Liver (tissue), 9 donors: ENCODE data around the gene BARHL1. TPM values are rescaled to one million over a fixed set of nuclear protein-coding genes. Genes with fewer than 3 reads are reported as not detected.

Source experiments
- DNase-seq: peaks from one replicate; pipeline ENCODE4 v3.0.0-alpha.2; 2017; ENCODE audit warnings: low spot score
- H3K27ac ChIP-seq, 2 donors: one replicate each; pipeline ENCODE4 v1.7.0; 2013; ENCODE audit warnings: inconsistent platforms in 2 of 2, low read length in 2 of 2, control low read depth in 1 of 2, low read depth in 1 of 2, mild to moderate bottlenecking in 1 of 2
- H3K27me3 ChIP-seq, 4 donors: one replicate each; pipeline versions ENCODE4 v1.6.1 to v1.7.0; 2013; ENCODE audit warnings: low read length in 3 of 4, inconsistent platforms in 1 of 4, mild to moderate bottlenecking in 1 of 4, moderate library complexity in 1 of 4; ENCODE audit not compliant: control insufficient read depth in 4 of 4, insufficient read depth in 4 of 4
- H3K36me3 ChIP-seq, 4 donors: one replicate each; pipeline versions ENCODE4 v1.6.1 to v1.7.0; 2013; ENCODE audit warnings: low read length in 3 of 4, mild to moderate bottlenecking in 3 of 4, low read depth in 1 of 4, moderate library complexity in 1 of 4; ENCODE audit not compliant: control insufficient read depth in 4 of 4, insufficient read depth in 3 of 4
- H3K4me1 ChIP-seq, 4 donors: one replicate each; pipeline versions ENCODE4 v1.6.1 to v1.7.0; 2013; ENCODE audit warnings: low read length in 3 of 4, mild to moderate bottlenecking in 3 of 4, moderate library complexity in 1 of 4; ENCODE audit not compliant: control insufficient read depth in 4 of 4, insufficient read depth in 4 of 4
- H3K4me3 ChIP-seq, 3 donors: one replicate each; pipeline versions ENCODE4 v1.6.1 to v1.7.0; 2013; ENCODE audit warnings: low read length in 3 of 3, control low read depth in 1 of 3, low read depth in 1 of 3, mild to moderate bottlenecking in 1 of 3
- H3K9ac ChIP-seq, 2 donors: one replicate each; pipeline ENCODE4 v1.7.0; 2013; ENCODE audit warnings: low read length in 2 of 2, mild to moderate bottlenecking in 2 of 2, moderate library complexity in 2 of 2, control low read depth in 1 of 2, low read depth in 1 of 2
- H3K9me3 ChIP-seq, 4 donors: one replicate each; pipeline versions ENCODE4 v1.6.1 to v1.7.0; 2013; ENCODE audit warnings: low read length in 3 of 4; ENCODE audit not compliant: control insufficient read depth in 4 of 4
- ATF3 ChIP-seq: IDR thresholded peaks from 2 replicates; pipeline ENCODE4 v1.6.1; 2016; ENCODE audit warnings: antibody characterized with exemption
- EGR1 ChIP-seq, 2 donors: IDR thresholded peaks; 2 replicates each; pipeline ENCODE4 v1.6.1; 2016 to 2018; ENCODE audit warnings: antibody characterized with exemption in 2 of 2, low read depth in 2 of 2
- FOXA1 ChIP-seq: IDR thresholded peaks from 2 replicates; pipeline ENCODE4 v1.6.1; 2016; ENCODE audit warnings: antibody characterized with exemption
- FOXA2 ChIP-seq: IDR thresholded peaks from 2 replicates; pipeline ENCODE4 v1.6.1; 2016; ENCODE audit warnings: antibody characterized with exemption
- GABPA ChIP-seq, 2 donors: IDR thresholded peaks in 1 of 2; conservative IDR thresholded peaks in 1 of 2; 2 replicates each; pipeline ENCODE4 v1.6.1; 2016; ENCODE audit warnings: antibody characterized with exemption in 2 of 2, mild to moderate bottlenecking in 1 of 2, moderate library complexity in 1 of 2
- JUND ChIP-seq, 2 donors: IDR thresholded peaks; 2 replicates each; pipeline ENCODE4 v1.6.1; 2016; ENCODE audit warnings: antibody characterized with exemption in 2 of 2
- NR2F2 ChIP-seq: IDR thresholded peaks from 2 replicates; pipeline ENCODE4 v1.6.1; 2016; ENCODE audit warnings: antibody characterized with exemption
- RAD21 ChIP-seq, 2 donors: IDR thresholded peaks; 2 replicates each; pipeline ENCODE4 v1.6.1; 2016; ENCODE audit warnings: antibody characterized with exemption in 2 of 2, mild to moderate bottlenecking in 2 of 2
- RXRA ChIP-seq, 2 donors: IDR thresholded peaks; 2 replicates each; pipeline ENCODE4 v1.6.1; 2017 to 2018; ENCODE audit warnings: antibody characterized with exemption in 2 of 2, mild to moderate bottlenecking in 1 of 2
- TAF1 ChIP-seq: conservative IDR thresholded peaks from 2 replicates; pipeline ENCODE4 v1.6.1; 2016; ENCODE audit warnings: antibody characterized with exemption, mild to moderate bottlenecking
- YY1 ChIP-seq: IDR thresholded peaks from 2 replicates; pipeline ENCODE4 v1.6.1; 2016; ENCODE audit warnings: antibody characterized with exemption, mild to moderate bottlenecking
- WGBS: extraction: QIAGEN DNeasy Blood & Tissue Kit; methylation state at CpG from one replicate; pipeline ENCODE4 v1.1.7; 2013; 5-methylcytosine and 5-hydroxymethylcytosine counted together
- polyA plus RNA-seq, 2 donors: library from polyadenylated mRNA; stranded (reverse) in 1 of 2; unstranded in 1 of 2; fragments of 200-250 nt in 1 of 2; fragments of >200 nt in 1 of 2; fragmentation: Nextera tagmentation in 1 of 2; extraction: Ambion mirVana in 1 of 2; gene quantifications; one replicate each; pipeline versions ENCODE4 v1.2.1 to v1.2.3, GENCODE V29; 2013 to 2015
- total RNA-seq, 2 donors: library from RNA; depleted of rRNA; stranded (reverse); fragments of >200 nt; gene quantifications; one replicate each; pipeline ENCODE4 v1.2.3, GENCODE V29; 2014
- TF ChIP-seq, protein P1 (sequence below): IDR thresholded peaks from 2 replicates; pipeline ENCODE4 v1.6.1; 2016; ENCODE audit warnings: antibody characterized with exemption
- TF ChIP-seq, protein P2 (sequence below): IDR thresholded peaks from 2 replicates; pipeline ENCODE4 v1.6.1; 2016; ENCODE audit warnings: antibody characterized with exemption, mild to moderate bottlenecking
- TF ChIP-seq, protein P3 (sequence below): IDR thresholded peaks from 2 replicates; pipeline ENCODE4 v1.6.1; 2016; ENCODE audit warnings: antibody characterized with exemption
- TF ChIP-seq, protein P4 (sequence below): fragments of 150-350 bp; IDR thresholded peaks from 2 replicates; pipeline ENCODE4 v1.5.1; 2017; ENCODE audit warnings: improper control_type of control experiment, low read depth, low read length; ENCODE audit not compliant: missing input control
- donor health status: healthy.
- donor health status: healthy.
- donor health status: healthy.
- donor health status: healthy.
- donor health status: healthy.

The BARHL1 gene
- total and polyA plus RNA-seq, 4 donors = not detected

- TF ChIP-seq GABPA (IDR thresholded peaks at IDR 0.05 in 1 of 2, conservative IDR thresholded peaks at IDR 0.05 in 1 of 2) (no peak), JUND (IDR thresholded peaks at IDR 0.05) (no peak), ATF3 (no peak), RXRA (IDR thresholded peaks at IDR 0.05) (no peak), FOXA2 (no peak), NR2F2 (no peak), EGR1 (IDR thresholded peaks at IDR 0.05; ENCODE audit: low read depth in 2 of 2) (no peak), FOXA1 (no peak)
- TF ChIP-seq, protein P1, sequence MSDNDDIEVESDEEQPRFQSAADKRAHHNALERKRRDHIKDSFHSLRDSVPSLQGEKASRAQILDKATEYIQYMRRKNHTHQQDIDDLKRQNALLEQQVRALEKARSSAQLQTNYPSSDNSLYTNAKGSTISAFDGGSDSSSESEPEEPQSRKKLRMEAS = no peak
These were observed 27.7 kb upstream of the BARHL1 start (continued) for GRCh38 chr9:132554755-132555154.

- no peaks in the 10 kb centered on the region for H3K4me1 ChIP-seq
- H3K9me3 ChIP-seq = no peaks in the 10 kb centered on the region
- 78% methylated on average over 8 of the region's 8 CpGs for WGBS
- no peak for TF ChIP-seq NR2F2
- TF ChIP-seq RAD21 (IDR thresholded peaks at IDR 0.05) = no peak
- TF ChIP-seq GABPA (IDR thresholded peaks at IDR 0.05 in 1 of 2, conservative IDR thresholded peaks at IDR 0.05 in 1 of 2) = no peak
- TF ChIP-seq, protein P2, sequence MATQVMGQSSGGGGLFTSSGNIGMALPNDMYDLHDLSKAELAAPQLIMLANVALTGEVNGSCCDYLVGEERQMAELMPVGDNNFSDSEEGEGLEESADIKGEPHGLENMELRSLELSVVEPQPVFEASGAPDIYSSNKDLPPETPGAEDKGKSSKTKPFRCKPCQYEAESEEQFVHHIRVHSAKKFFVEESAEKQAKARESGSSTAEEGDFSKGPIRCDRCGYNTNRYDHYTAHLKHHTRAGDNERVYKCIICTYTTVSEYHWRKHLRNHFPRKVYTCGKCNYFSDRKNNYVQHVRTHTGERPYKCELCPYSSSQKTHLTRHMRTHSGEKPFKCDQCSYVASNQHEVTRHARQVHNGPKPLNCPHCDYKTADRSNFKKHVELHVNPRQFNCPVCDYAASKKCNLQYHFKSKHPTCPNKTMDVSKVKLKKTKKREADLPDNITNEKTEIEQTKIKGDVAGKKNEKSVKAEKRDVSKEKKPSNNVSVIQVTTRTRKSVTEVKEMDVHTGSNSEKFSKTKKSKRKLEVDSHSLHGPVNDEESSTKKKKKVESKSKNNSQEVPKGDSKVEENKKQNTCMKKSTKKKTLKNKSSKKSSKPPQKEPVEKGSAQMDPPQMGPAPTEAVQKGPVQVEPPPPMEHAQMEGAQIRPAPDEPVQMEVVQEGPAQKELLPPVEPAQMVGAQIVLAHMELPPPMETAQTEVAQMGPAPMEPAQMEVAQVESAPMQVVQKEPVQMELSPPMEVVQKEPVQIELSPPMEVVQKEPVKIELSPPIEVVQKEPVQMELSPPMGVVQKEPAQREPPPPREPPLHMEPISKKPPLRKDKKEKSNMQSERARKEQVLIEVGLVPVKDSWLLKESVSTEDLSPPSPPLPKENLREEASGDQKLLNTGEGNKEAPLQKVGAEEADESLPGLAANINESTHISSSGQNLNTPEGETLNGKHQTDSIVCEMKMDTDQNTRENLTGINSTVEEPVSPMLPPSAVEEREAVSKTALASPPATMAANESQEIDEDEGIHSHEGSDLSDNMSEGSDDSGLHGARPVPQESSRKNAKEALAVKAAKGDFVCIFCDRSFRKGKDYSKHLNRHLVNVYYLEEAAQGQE = no peak
- no peak for TF ChIP-seq TAF1
- TF ChIP-seq ATF3 = no peak
- no peak for TF ChIP-seq FOXA2
- TF ChIP-seq RXRA (IDR thresholded peaks at IDR 0.05) = no peak
- TF ChIP-seq YY1 = no peak
- TF ChIP-seq, protein P3, sequence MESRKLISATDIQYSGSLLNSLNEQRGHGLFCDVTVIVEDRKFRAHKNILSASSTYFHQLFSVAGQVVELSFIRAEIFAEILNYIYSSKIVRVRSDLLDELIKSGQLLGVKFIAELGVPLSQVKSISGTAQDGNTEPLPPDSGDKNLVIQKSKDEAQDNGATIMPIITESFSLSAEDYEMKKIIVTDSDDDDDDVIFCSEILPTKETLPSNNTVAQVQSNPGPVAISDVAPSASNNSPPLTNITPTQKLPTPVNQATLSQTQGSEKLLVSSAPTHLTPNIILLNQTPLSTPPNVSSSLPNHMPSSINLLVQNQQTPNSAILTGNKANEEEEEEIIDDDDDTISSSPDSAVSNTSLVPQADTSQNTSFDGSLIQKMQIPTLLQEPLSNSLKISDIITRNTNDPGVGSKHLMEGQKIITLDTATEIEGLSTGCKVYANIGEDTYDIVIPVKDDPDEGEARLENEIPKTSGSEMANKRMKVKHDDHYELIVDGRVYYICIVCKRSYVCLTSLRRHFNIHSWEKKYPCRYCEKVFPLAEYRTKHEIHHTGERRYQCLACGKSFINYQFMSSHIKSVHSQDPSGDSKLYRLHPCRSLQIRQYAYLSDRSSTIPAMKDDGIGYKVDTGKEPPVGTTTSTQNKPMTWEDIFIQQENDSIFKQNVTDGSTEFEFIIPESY = no peak
- no peaks in the 10 kb centered on the region for H3K36me3 ChIP-seq
- H3K4me3 ChIP-seq = no peak overlapping the region
- no peak for DNase-seq
- no peak overlapping the region for H3K27ac ChIP-seq
- no peak overlapping the region for H3K9ac ChIP-seq
- peaks cover 0 to 4% (median 0%) of the 10 kb centered on the region in 4 donors for H3K27me3 ChIP-seq
These were observed 26.9 kb upstream of the BARHL1 start for GRCh38 chr9:132555528-132555927.

GRCh38 chr9:132556235-132556634 is 26.2 kb upstream of the BARHL1 start:
- H3K4me3 ChIP-seq = no peak overlapping the region
- peaks cover 0 to 4% (median 0%) of the 10 kb centered on the region in 4 donors for H3K27me3 ChIP-seq
- no peaks in the 10 kb centered on the region for H3K9me3 ChIP-seq
- DNase-seq = no peak
- no peak for TF ChIP-seq YY1
- no peak for TF ChIP-seq FOXA1
- no peak for TF ChIP-seq TAF1
- TF ChIP-seq NR2F2 = no peak
- TF ChIP-seq JUND (IDR thresholded peaks at IDR 0.05) = no peak
- TF ChIP-seq, protein P4, sequence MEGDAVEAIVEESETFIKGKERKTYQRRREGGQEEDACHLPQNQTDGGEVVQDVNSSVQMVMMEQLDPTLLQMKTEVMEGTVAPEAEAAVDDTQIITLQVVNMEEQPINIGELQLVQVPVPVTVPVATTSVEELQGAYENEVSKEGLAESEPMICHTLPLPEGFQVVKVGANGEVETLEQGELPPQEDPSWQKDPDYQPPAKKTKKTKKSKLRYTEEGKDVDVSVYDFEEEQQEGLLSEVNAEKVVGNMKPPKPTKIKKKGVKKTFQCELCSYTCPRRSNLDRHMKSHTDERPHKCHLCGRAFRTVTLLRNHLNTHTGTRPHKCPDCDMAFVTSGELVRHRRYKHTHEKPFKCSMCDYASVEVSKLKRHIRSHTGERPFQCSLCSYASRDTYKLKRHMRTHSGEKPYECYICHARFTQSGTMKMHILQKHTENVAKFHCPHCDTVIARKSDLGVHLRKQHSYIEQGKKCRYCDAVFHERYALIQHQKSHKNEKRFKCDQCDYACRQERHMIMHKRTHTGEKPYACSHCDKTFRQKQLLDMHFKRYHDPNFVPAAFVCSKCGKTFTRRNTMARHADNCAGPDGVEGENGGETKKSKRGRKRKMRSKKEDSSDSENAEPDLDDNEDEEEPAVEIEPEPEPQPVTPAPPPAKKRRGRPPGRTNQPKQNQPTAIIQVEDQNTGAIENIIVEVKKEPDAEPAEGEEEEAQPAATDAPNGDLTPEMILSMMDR = no peak
- no peak overlapping the region for H3K27ac ChIP-seq
- 68% methylated on average over 6 of the region's 6 CpGs for WGBS
- no peaks in the 10 kb centered on the region for H3K36me3 ChIP-seq
- no peaks in the 10 kb centered on the region for H3K4me1 ChIP-seq
- H3K9ac ChIP-seq = no peak overlapping the region
